Endometrium (tissue), 2 donors: ENCODE measurements around the gene ERVFRD-1.

ENCODE experiments used
- FAIRE-seq: peaks from 2 replicates; lab custom pipeline; 2012; peaks lifted over from hg19 to GRCh38; lab: Jason Lieb, UNC
- donor health status: control.
- donor health status: control.

Gene ERVFRD-1

GRCh38 chr6:11110921-11111768 is at the start of gene ERVFRD-1:
Gene ERVFRD-1 (minus strand): TSS chr6:11111725. CDS start chr6:11105310, 6,415 bp downstream.
- no peak for FAIRE-seq

- no peak for FAIRE-seq
Measured at GRCh38 chr6:11160199-11160598, 48.7 kb upstream of the ERVFRD-1 start.

- no peak for FAIRE-seq
Measured at GRCh38 chr6:11155589-11155988, 44.1 kb upstream of the ERVFRD-1 start.

- no peak for FAIRE-seq
Measured at GRCh38 chr6:11153447-11153846, 41.9 kb upstream of the ERVFRD-1 start.

- FAIRE-seq = no peak
Measured at GRCh38 chr6:11152581-11152980, 41.1 kb upstream of the ERVFRD-1 start.

- FAIRE-seq = no peak
Measured at GRCh38 chr6:11151488-11151887, 40.0 kb upstream of the ERVFRD-1 start.

- no peak for FAIRE-seq
Measured at GRCh38 chr6:11149551-11149950, 38.0 kb upstream of the ERVFRD-1 start.

GRCh38 chr6:11146117-11146826 is 34.7 kb upstream of the ERVFRD-1 start:
- FAIRE-seq = no peak

GRCh38 chr6:11144393-11144851 is 32.9 kb upstream of the ERVFRD-1 start:
- peak; percentile 21 for FAIRE-seq

- no peak for FAIRE-seq
Measured at GRCh38 chr6:11143394-11144371, 32.2 kb upstream of the ERVFRD-1 start.

- no peak for FAIRE-seq
Measured at GRCh38 chr6:11142296-11143027, 30.9 kb upstream of the ERVFRD-1 start.

GRCh38 chr6:11141295-11141694 is 29.8 kb upstream of the ERVFRD-1 start:
- no peak for FAIRE-seq

GRCh38 chr6:11140056-11140455 is 28.5 kb upstream of the ERVFRD-1 start:
- no peak for FAIRE-seq

GRCh38 chr6:11139051-11139960 is 27.8 kb upstream of the ERVFRD-1 start:
- FAIRE-seq = no peak

GRCh38 chr6:11136809-11137208 is 25.3 kb upstream of the ERVFRD-1 start:
- FAIRE-seq = no peak

- no peak for FAIRE-seq
Measured at GRCh38 chr6:11133281-11133680, 21.8 kb upstream of the ERVFRD-1 start.

GRCh38 chr6:11132194-11132888 is 20.8 kb upstream of the ERVFRD-1 start:
- no peak for FAIRE-seq

GRCh38 chr6:11130605-11131004 is 19.1 kb upstream of the ERVFRD-1 start:
- FAIRE-seq = no peak

- FAIRE-seq = no peak
Measured at GRCh38 chr6:11129908-11130565, 18.5 kb upstream of the ERVFRD-1 start.
